Activated T-cell treated with anti-CD3 and anti-CD28 coated beads, Interleukin-2, amount 50 U/mL, for 24 hours (primary cell): ENCODE measurements around the gene LMX1B.
A peak's percentile ranks its signal among the peaks of the same experiment; 100 is the strongest.

ENCODE experiments used
- DNase-seq: peaks from one replicate; pipeline ENCODE4 v3.0.0-alpha.2; 2020
- H3K27ac Mint-ChIP-seq: 2 replicates; pipeline ENCODE4 v1.8.0; 2020; ENCODE audit warnings: mild to moderate bottlenecking, mixed read lengths
- H3K27me3 Mint-ChIP-seq: 2 replicates; pipeline ENCODE4 v1.8.0; 2020; ENCODE audit warnings: mixed read lengths
- H3K36me3 Mint-ChIP-seq: 2 replicates; pipeline ENCODE4 v1.8.0; 2020; ENCODE audit warnings: low read depth, mixed read lengths
- H3K4me1 Mint-ChIP-seq: 2 replicates; pipeline ENCODE4 v1.8.0; 2020; ENCODE audit warnings: low read depth, mixed read lengths
- H3K4me3 Mint-ChIP-seq: 2 replicates; pipeline ENCODE4 v1.8.0; 2020; ENCODE audit warnings: mild to moderate bottlenecking, moderate library complexity, mixed read lengths
- H3K9me3 Mint-ChIP-seq: 2 replicates; pipeline ENCODE4 v1.8.0; 2020; ENCODE audit warnings: mixed read lengths

Gene LMX1B

GRCh38 chr9:126618585-126619360 lies 5.0 kb downstream of the LMX1B start:
- H3K9me3 Mint-ChIP-seq, result no peaks in the 10 kb centered on the region
- no peak overlapping the region for H3K27ac Mint-ChIP-seq
- H3K4me3 Mint-ChIP-seq, result no peak overlapping the region
- peaks cover 89% of the 10 kb centered on the region for H3K27me3 Mint-ChIP-seq
- no peak for DNase-seq
- peaks cover 12% of the 10 kb centered on the region for H3K4me1 Mint-ChIP-seq
- no peaks in the 10 kb centered on the region for H3K36me3 Mint-ChIP-seq

GRCh38 chr9:126619361-126620135 lies 5.8 kb downstream of the LMX1B start:
- Mint-ChIP-seq H3K27ac (no peak overlapping the region), H3K4me3 (no peak overlapping the region), H3K9me3 (no peaks in the 10 kb centered on the region), H3K36me3 (no peaks in the 10 kb centered on the region), H3K4me1 (peaks cover 9% of the 10 kb centered on the region), H3K27me3 (peaks cover 94% of the 10 kb centered on the region)
- DNase-seq, result no peak

GRCh38 chr9:126620478-126620877 lies 6.8 kb downstream of the LMX1B start:
- no peaks in the 10 kb centered on the region for H3K36me3 Mint-ChIP-seq
- no peak for DNase-seq
- H3K4me3 Mint-ChIP-seq, result no peak overlapping the region
- H3K9me3 Mint-ChIP-seq, result no peaks in the 10 kb centered on the region
- peaks cover 13% of the 10 kb centered on the region for H3K4me1 Mint-ChIP-seq
- H3K27ac Mint-ChIP-seq, result no peak overlapping the region
- H3K27me3 Mint-ChIP-seq, result peaks cover 96% of the 10 kb centered on the region

- Mint-ChIP-seq H3K36me3 (no peaks in the 10 kb centered on the region), H3K4me3 (no peak overlapping the region), H3K27me3 (peaks cover 98% of the 10 kb centered on the region), H3K27ac (no peak overlapping the region), H3K4me1 (peaks cover 17% of the 10 kb centered on the region), H3K9me3 (no peaks in the 10 kb centered on the region)
- no peak for DNase-seq
Measured at GRCh38 chr9:126621061-126621918, 7.6 kb downstream of the LMX1B start.

- no peak for DNase-seq
- Mint-ChIP-seq H3K4me3 (no peak overlapping the region), H3K9me3 (no peaks in the 10 kb centered on the region), H3K36me3 (no peaks in the 10 kb centered on the region), H3K27me3 (peaks cover 98% of the 10 kb centered on the region), H3K27ac (no peak overlapping the region), H3K4me1 (peaks cover 19% of the 10 kb centered on the region)
Measured at GRCh38 chr9:126621919-126622735, 8.4 kb downstream of the LMX1B start.

- no peak for DNase-seq
- no peak overlapping the region for H3K4me3 Mint-ChIP-seq
- peaks cover 98% of the 10 kb centered on the region for H3K27me3 Mint-ChIP-seq
- H3K4me1 Mint-ChIP-seq, result peaks cover 16% of the 10 kb centered on the region
- no peak overlapping the region for H3K27ac Mint-ChIP-seq
- no peaks in the 10 kb centered on the region for H3K36me3 Mint-ChIP-seq
- no peaks in the 10 kb centered on the region for H3K9me3 Mint-ChIP-seq
Measured at GRCh38 chr9:126623314-126623666, 9.6 kb downstream of the LMX1B start.

GRCh38 chr9:126623667-126624478 lies 10.1 kb downstream of the LMX1B start:
- no peak for DNase-seq
- Mint-ChIP-seq H3K4me3 (no peak overlapping the region), H3K36me3 (no peaks in the 10 kb centered on the region), H3K9me3 (no peaks in the 10 kb centered on the region), H3K27ac (peak overlapping the region; percentile 12), H3K4me1 (peaks cover 13% of the 10 kb centered on the region), H3K27me3 (peaks cover 99% of the 10 kb centered on the region)

- H3K36me3 Mint-ChIP-seq, result no peaks in the 10 kb centered on the region
- peaks cover 13% of the 10 kb centered on the region for H3K4me1 Mint-ChIP-seq
- H3K9me3 Mint-ChIP-seq, result no peaks in the 10 kb centered on the region
- DNase-seq, result no peak
- peaks cover 100% of the 10 kb centered on the region for H3K27me3 Mint-ChIP-seq
- H3K27ac Mint-ChIP-seq, result no peak overlapping the region
- no peak overlapping the region for H3K4me3 Mint-ChIP-seq
Measured at GRCh38 chr9:126624479-126624826, 10.7 kb downstream of the LMX1B start.

- no peak for DNase-seq
- H3K27me3 Mint-ChIP-seq, result peaks cover 100% of the 10 kb centered on the region
- peaks cover 13% of the 10 kb centered on the region for H3K4me1 Mint-ChIP-seq
- H3K27ac Mint-ChIP-seq, result peak overlapping the region; percentile 26
- H3K4me3 Mint-ChIP-seq, result peak overlapping the region; percentile 35
- H3K36me3 Mint-ChIP-seq, result no peaks in the 10 kb centered on the region
- no peaks in the 10 kb centered on the region for H3K9me3 Mint-ChIP-seq
Measured at GRCh38 chr9:126624912-126625311, 11.2 kb downstream of the LMX1B start.

- H3K4me1 Mint-ChIP-seq, result peaks cover 13% of the 10 kb centered on the region
- H3K36me3 Mint-ChIP-seq, result no peaks in the 10 kb centered on the region
- H3K4me3 Mint-ChIP-seq, result peak overlapping the region; percentile 35
- H3K9me3 Mint-ChIP-seq, result no peaks in the 10 kb centered on the region
- peaks cover 100% of the 10 kb centered on the region for H3K27me3 Mint-ChIP-seq
- no peak overlapping the region for H3K27ac Mint-ChIP-seq
- DNase-seq, result no peak
Measured at GRCh38 chr9:126625329-126626126, 11.8 kb downstream of the LMX1B start.

- Mint-ChIP-seq H3K36me3 (no peaks in the 10 kb centered on the region), H3K27me3 (peaks cover 96% of the 10 kb centered on the region), H3K9me3 (no peaks in the 10 kb centered on the region), H3K4me3 (peak overlapping the region; percentile 35), H3K27ac (no peak overlapping the region), H3K4me1 (peaks cover 13% of the 10 kb centered on the region)
- DNase-seq, result no peak
Measured at GRCh38 chr9:126626127-126626925, 12.6 kb downstream of the LMX1B start.

- no peaks in the 10 kb centered on the region for H3K36me3 Mint-ChIP-seq
- H3K4me1 Mint-ChIP-seq, result peaks cover 13% of the 10 kb centered on the region
- H3K27me3 Mint-ChIP-seq, result peaks cover 96% of the 10 kb centered on the region
- H3K27ac Mint-ChIP-seq, result no peak overlapping the region
- no peak overlapping the region for H3K4me3 Mint-ChIP-seq
- no peak for DNase-seq
- no peaks in the 10 kb centered on the region for H3K9me3 Mint-ChIP-seq
Measured at GRCh38 chr9:126626926-126627233, 13.2 kb downstream of the LMX1B start.
